Liver (tissue), 9 donors: ENCODE data around the gene OR10G7. TPM values are rescaled to one million over a fixed set of nuclear protein-coding genes. Genes with fewer than 3 reads are reported as not detected.

Experiments
- DNase-seq: peaks from one replicate; pipeline ENCODE4 v3.0.0-alpha.2; 2017; ENCODE audit warnings: low spot score
- H3K27ac ChIP-seq, 2 donors: one replicate each; pipeline ENCODE4 v1.7.0; 2013; ENCODE audit warnings: inconsistent platforms in 2 of 2, low read length in 2 of 2, control low read depth in 1 of 2, low read depth in 1 of 2, mild to moderate bottlenecking in 1 of 2
- H3K27me3 ChIP-seq, 4 donors: one replicate each; pipeline versions ENCODE4 v1.6.1 to v1.7.0; 2013; ENCODE audit warnings: low read length in 3 of 4, inconsistent platforms in 1 of 4, mild to moderate bottlenecking in 1 of 4, moderate library complexity in 1 of 4; ENCODE audit not compliant: control insufficient read depth in 4 of 4, insufficient read depth in 4 of 4
- H3K36me3 ChIP-seq, 4 donors: one replicate each; pipeline versions ENCODE4 v1.6.1 to v1.7.0; 2013; ENCODE audit warnings: low read length in 3 of 4, mild to moderate bottlenecking in 3 of 4, low read depth in 1 of 4, moderate library complexity in 1 of 4; ENCODE audit not compliant: control insufficient read depth in 4 of 4, insufficient read depth in 3 of 4
- H3K4me1 ChIP-seq, 4 donors: one replicate each; pipeline versions ENCODE4 v1.6.1 to v1.7.0; 2013; ENCODE audit warnings: low read length in 3 of 4, mild to moderate bottlenecking in 3 of 4, moderate library complexity in 1 of 4; ENCODE audit not compliant: control insufficient read depth in 4 of 4, insufficient read depth in 4 of 4
- H3K4me3 ChIP-seq, 3 donors: one replicate each; pipeline versions ENCODE4 v1.6.1 to v1.7.0; 2013; ENCODE audit warnings: low read length in 3 of 3, control low read depth in 1 of 3, low read depth in 1 of 3, mild to moderate bottlenecking in 1 of 3
- H3K9ac ChIP-seq, 2 donors: one replicate each; pipeline ENCODE4 v1.7.0; 2013; ENCODE audit warnings: low read length in 2 of 2, mild to moderate bottlenecking in 2 of 2, moderate library complexity in 2 of 2, control low read depth in 1 of 2, low read depth in 1 of 2
- H3K9me3 ChIP-seq, 4 donors: one replicate each; pipeline versions ENCODE4 v1.6.1 to v1.7.0; 2013; ENCODE audit warnings: low read length in 3 of 4; ENCODE audit not compliant: control insufficient read depth in 4 of 4
- ATF3 ChIP-seq: IDR thresholded peaks from 2 replicates; pipeline ENCODE4 v1.6.1; 2016; ENCODE audit warnings: antibody characterized with exemption
- CTCF ChIP-seq: fragments of 150-350 bp; IDR thresholded peaks from 2 replicates; pipeline ENCODE4 v1.5.1; 2017; ENCODE audit warnings: improper control_type of control experiment, low read depth, low read length; ENCODE audit not compliant: missing input control
- EGR1 ChIP-seq, 2 donors: IDR thresholded peaks; 2 replicates each; pipeline ENCODE4 v1.6.1; 2016 to 2018; ENCODE audit warnings: antibody characterized with exemption in 2 of 2, low read depth in 2 of 2
- FOXA1 ChIP-seq: IDR thresholded peaks from 2 replicates; pipeline ENCODE4 v1.6.1; 2016; ENCODE audit warnings: antibody characterized with exemption
- FOXA2 ChIP-seq: IDR thresholded peaks from 2 replicates; pipeline ENCODE4 v1.6.1; 2016; ENCODE audit warnings: antibody characterized with exemption
- GABPA ChIP-seq, 2 donors: IDR thresholded peaks in 1 of 2; conservative IDR thresholded peaks in 1 of 2; 2 replicates each; pipeline ENCODE4 v1.6.1; 2016; ENCODE audit warnings: antibody characterized with exemption in 2 of 2, mild to moderate bottlenecking in 1 of 2, moderate library complexity in 1 of 2
- HNF4A ChIP-seq, 2 donors: conservative IDR thresholded peaks; 2 replicates each; pipeline ENCODE4 v1.6.1; 2016; ENCODE audit warnings: antibody characterized with exemption in 2 of 2, mild to moderate bottlenecking in 2 of 2
- HNF4G ChIP-seq: IDR thresholded peaks from 2 replicates; pipeline ENCODE4 v1.6.1; 2016; ENCODE audit warnings: antibody characterized with exemption
- JUND ChIP-seq, 2 donors: IDR thresholded peaks; 2 replicates each; pipeline ENCODE4 v1.6.1; 2016; ENCODE audit warnings: antibody characterized with exemption in 2 of 2
- MAX ChIP-seq: IDR thresholded peaks from 2 replicates; pipeline ENCODE4 v1.6.1; 2016; ENCODE audit warnings: antibody characterized with exemption
- NR2F2 ChIP-seq: IDR thresholded peaks from 2 replicates; pipeline ENCODE4 v1.6.1; 2016; ENCODE audit warnings: antibody characterized with exemption
- RAD21 ChIP-seq, 2 donors: IDR thresholded peaks; 2 replicates each; pipeline ENCODE4 v1.6.1; 2016; ENCODE audit warnings: antibody characterized with exemption in 2 of 2, mild to moderate bottlenecking in 2 of 2
- REST ChIP-seq: IDR thresholded peaks from 2 replicates; pipeline ENCODE4 v1.6.1; 2016; ENCODE audit warnings: antibody characterized with exemption, mild to moderate bottlenecking
- RXRA ChIP-seq, 2 donors: IDR thresholded peaks; 2 replicates each; pipeline ENCODE4 v1.6.1; 2017 to 2018; ENCODE audit warnings: antibody characterized with exemption in 2 of 2, mild to moderate bottlenecking in 1 of 2
- SP1 ChIP-seq: IDR thresholded peaks from 2 replicates; pipeline ENCODE4 v1.6.1; 2018; ENCODE audit warnings: antibody characterized with exemption, mild to moderate bottlenecking
- TAF1 ChIP-seq: conservative IDR thresholded peaks from 2 replicates; pipeline ENCODE4 v1.6.1; 2016; ENCODE audit warnings: antibody characterized with exemption, mild to moderate bottlenecking
- YY1 ChIP-seq: IDR thresholded peaks from 2 replicates; pipeline ENCODE4 v1.6.1; 2016; ENCODE audit warnings: antibody characterized with exemption, mild to moderate bottlenecking
- ZBTB33 ChIP-seq: IDR thresholded peaks from 2 replicates; pipeline ENCODE4 v1.6.1; 2016; ENCODE audit warnings: antibody characterized with exemption
- WGBS: extraction: QIAGEN DNeasy Blood & Tissue Kit; methylation state at CpG from one replicate; pipeline ENCODE4 v1.1.7; 2013; 5-methylcytosine and 5-hydroxymethylcytosine counted together
- polyA plus RNA-seq, 2 donors: library from polyadenylated mRNA; stranded (reverse) in 1 of 2; unstranded in 1 of 2; fragments of 200-250 nt in 1 of 2; fragments of >200 nt in 1 of 2; fragmentation: Nextera tagmentation in 1 of 2; extraction: Ambion mirVana in 1 of 2; gene quantifications; one replicate each; pipeline versions ENCODE4 v1.2.1 to v1.2.3, GENCODE V29; 2013 to 2015
- total RNA-seq, 2 donors: library from RNA; depleted of rRNA; stranded (reverse); fragments of >200 nt; gene quantifications; one replicate each; pipeline ENCODE4 v1.2.3, GENCODE V29; 2014
- donor health status: healthy.
- donor health status: healthy.
- donor health status: healthy.
- donor health status: healthy.
- donor health status: healthy.

Gene OR10G7
- total and polyA plus RNA-seq, 4 donors, result not detected

- Histone ChIP-seq H3K4me3 (no peak overlapping the region), H3K9ac (no peak overlapping the region), H3K36me3 (no peaks in the 10 kb centered on the region), H3K4me1 (peaks cover 0 to 9% (median 3%) of the 10 kb centered on the region in 4 donors), H3K9me3 (no peaks in the 10 kb centered on the region), H3K27ac (no peak overlapping the region), H3K27me3 (peaks cover 0 to 8% (median 5%) of the 10 kb centered on the region in 4 donors)
- TF ChIP-seq YY1, result no peak
- TF ChIP-seq SP1, result no peak
- no peak for TF ChIP-seq HNF4A (conservative IDR thresholded peaks at IDR 0.05)
- TF ChIP-seq REST, result no peak
- TF ChIP-seq JUND (IDR thresholded peaks at IDR 0.05), result no peak
- no peak for TF ChIP-seq TAF1
- TF ChIP-seq FOXA1, result no peak
- TF ChIP-seq RAD21 (IDR thresholded peaks at IDR 0.05), result no peak
- TF ChIP-seq EGR1 (IDR thresholded peaks at IDR 0.05; ENCODE audit: low read depth in 2 of 2), result no peak
- TF ChIP-seq ZBTB33, result no peak
- TF ChIP-seq NR2F2, result no peak
- TF ChIP-seq RXRA (IDR thresholded peaks at IDR 0.05), result no peak
- TF ChIP-seq CTCF, result no peak
- no peak for TF ChIP-seq ATF3
- WGBS, result 96% methylated on average over 5 of the region's 5 CpGs
- DNase-seq, result no peak
Measured at GRCh38 chr11:124074554-124074953, 33.4 kb upstream of the OR10G7 start.

GRCh38 chr11:124072147-124072546 lies 31.0 kb upstream of the OR10G7 start:
- no peak overlapping the region for H3K27ac ChIP-seq
- WGBS, result 87% methylated on average over 8 of the region's 8 CpGs
- H3K4me3 ChIP-seq, result no peak overlapping the region
- no peak for DNase-seq
- H3K9me3 ChIP-seq, result no peaks in the 10 kb centered on the region
- no peaks in the 10 kb centered on the region for H3K36me3 ChIP-seq
- no peak overlapping the region for H3K9ac ChIP-seq
- H3K27me3 ChIP-seq, result peaks cover 0 to 11% (median 4%) of the 10 kb centered on the region in 4 donors
- peaks cover 0 to 12% (median 3%) of the 10 kb centered on the region in 4 donors for H3K4me1 ChIP-seq
- TF ChIP-seq REST (no peak), FOXA2 (no peak), ZBTB33 (no peak), MAX (no peak), HNF4A (conservative IDR thresholded peaks at IDR 0.05) (no peak), YY1 (no peak), GABPA (IDR thresholded peaks at IDR 0.05 in 1 of 2, conservative IDR thresholded peaks at IDR 0.05 in 1 of 2) (no peak), HNF4G (no peak), TAF1 (no peak), SP1 (no peak), RXRA (IDR thresholded peaks at IDR 0.05) (no peak), NR2F2 (no peak), EGR1 (IDR thresholded peaks at IDR 0.05; ENCODE audit: low read depth in 2 of 2) (no peak)
